Measurements from ENCODE around the gene DPM1.

DNA sequence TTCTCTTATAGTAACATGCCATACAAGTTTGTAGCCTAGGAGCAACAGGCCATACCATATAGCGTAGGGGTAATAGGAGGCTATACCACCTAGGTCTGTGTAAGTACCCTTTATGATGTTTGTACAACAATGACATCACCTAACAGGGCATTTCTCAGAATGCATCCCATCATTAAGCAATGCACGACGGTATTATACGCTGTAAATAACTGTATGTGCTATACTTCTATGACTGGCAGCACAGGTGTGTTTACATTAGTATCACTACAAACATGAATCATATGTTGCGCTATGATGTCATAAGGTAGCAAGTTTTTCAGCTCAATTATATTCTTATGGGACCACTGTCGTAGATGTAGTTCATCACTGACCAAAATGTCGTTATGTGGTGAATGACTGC lies 58.1 kb downstream of the DPM1 start:
- no peak for TF ChIP-seq CTCF (IDR thresholded peaks at IDR 0.05)
- TF ChIP-seq POLR2A (IDR thresholded peaks at IDR 0.05): no peak
